Right lobe of liver (tissue), 4 donors: ENCODE data around the gene FOSB.

Experiments
- CTCF ChIP-seq, 4 donors: fragments of 200-600 bp in 3 of 4; fragments of 450-650 bp in 1 of 4; IDR thresholded peaks; one replicate each; pipeline versions ENCODE4 v1.5.1 to v1.8.0; 2016 to 2022; ENCODE audit warnings: antibody characterized with exemption in 4 of 4, mild to moderate bottlenecking in 2 of 4
- POLR2A ChIP-seq: fragments of 450-650 bp; IDR thresholded peaks from one replicate; pipeline ENCODE4 v1.6.1; 2017; ENCODE audit warnings: antibody characterized with exemption, mild to moderate bottlenecking
- donor health status: DM: no; HTN: no; CAD: no.
- donor health status: DM: no; HTN: no; CAD: no.
- donor health status: DM: no; HTN: yes; CAD: no.

- TF ChIP-seq CTCF (IDR thresholded peaks at IDR 0.05) (no peak), POLR2A (no peak)
Observed at GRCh38 chr19:45477713-45478453, 10.1 kb downstream of the FOSB start.
